ENCODE data around the gene ZNF441.

ZNF441 gene

DNA sequence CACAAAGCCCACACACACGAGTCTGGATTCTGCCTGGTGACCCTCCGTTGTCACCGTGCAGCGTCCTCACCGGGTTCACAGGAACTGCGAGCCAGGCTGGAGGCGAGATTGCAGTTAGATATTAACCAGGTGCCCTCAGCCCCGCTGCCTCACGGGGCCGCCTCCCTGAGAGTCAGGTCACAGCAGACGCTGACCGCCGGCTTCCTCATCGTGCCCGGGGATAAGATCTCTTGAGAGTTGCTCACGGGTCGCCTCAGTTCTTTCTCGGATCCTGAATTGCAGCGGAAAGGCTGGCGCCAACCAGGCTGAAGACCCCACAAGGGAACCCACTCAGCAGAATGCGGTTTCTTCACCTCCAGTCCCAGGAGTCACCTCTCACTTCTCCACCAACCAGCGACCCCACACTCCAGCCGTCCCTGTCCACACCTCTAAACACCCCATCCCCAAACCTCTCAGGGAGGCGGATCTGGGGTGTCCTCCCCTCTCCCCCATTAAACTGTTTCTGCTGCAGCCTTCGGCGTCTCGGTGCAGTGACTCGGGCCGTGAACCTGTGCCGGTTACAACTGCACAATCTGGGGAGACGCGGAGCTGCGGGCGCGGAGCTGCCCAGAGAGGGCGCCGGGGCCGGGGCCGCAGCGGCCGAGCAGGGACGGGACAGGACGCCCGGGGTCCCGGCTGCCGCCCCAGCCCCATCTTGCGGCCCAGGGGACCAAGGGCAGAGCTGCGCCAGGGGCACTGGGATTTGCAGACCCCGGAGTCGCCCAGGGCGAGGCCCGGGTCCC is 28.6 kb upstream of the ZNF441 start:
- peak overlapping the region; percentile 94 for H3K4me3 ChIP-seq (ENCODE audit: low read length, poor library complexity, severe bottlenecking)
- TF ChIP-seq, protein P1, sequence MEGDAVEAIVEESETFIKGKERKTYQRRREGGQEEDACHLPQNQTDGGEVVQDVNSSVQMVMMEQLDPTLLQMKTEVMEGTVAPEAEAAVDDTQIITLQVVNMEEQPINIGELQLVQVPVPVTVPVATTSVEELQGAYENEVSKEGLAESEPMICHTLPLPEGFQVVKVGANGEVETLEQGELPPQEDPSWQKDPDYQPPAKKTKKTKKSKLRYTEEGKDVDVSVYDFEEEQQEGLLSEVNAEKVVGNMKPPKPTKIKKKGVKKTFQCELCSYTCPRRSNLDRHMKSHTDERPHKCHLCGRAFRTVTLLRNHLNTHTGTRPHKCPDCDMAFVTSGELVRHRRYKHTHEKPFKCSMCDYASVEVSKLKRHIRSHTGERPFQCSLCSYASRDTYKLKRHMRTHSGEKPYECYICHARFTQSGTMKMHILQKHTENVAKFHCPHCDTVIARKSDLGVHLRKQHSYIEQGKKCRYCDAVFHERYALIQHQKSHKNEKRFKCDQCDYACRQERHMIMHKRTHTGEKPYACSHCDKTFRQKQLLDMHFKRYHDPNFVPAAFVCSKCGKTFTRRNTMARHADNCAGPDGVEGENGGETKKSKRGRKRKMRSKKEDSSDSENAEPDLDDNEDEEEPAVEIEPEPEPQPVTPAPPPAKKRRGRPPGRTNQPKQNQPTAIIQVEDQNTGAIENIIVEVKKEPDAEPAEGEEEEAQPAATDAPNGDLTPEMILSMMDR (conservative IDR thresholded peaks at IDR 0.05; ENCODE audit: low read length): no peak
- no peak for TF ChIP-seq EZH2phosphoT487 (IDR thresholded peaks at IDR 0.05; ENCODE audit: borderline replicate concordance)
- H3K36me3 ChIP-seq (ENCODE audit: insufficient read depth, low read length): no peaks in the 10 kb centered on the region
- no peaks in the 10 kb centered on the region for H3K27me3 ChIP-seq (ENCODE audit: insufficient read depth, low read length, poor library complexity, severe bottlenecking)
- H3F3A ChIP-seq (ENCODE audit: low read depth): no peaks in the 10 kb centered on the region; the same call in 1 of the 2 replicates
- peak overlapping the region; percentile 99 for H3K4me2 ChIP-seq (ENCODE audit: low read depth, low read length, poor library complexity, severe bottlenecking)
- no peaks in the 10 kb centered on the region for H3K9me3 ChIP-seq (ENCODE audit: insufficient read depth, low read depth, low read length)
- H3K4me1 ChIP-seq (ENCODE audit: insufficient read depth, low read length, poor library complexity, severe bottlenecking): peaks cover 27% of the 10 kb centered on the region
- peak overlapping the region; percentile 73 for H2AFZ ChIP-seq (ENCODE audit: low read length)
- peaks cover 34% of the 10 kb centered on the region for H3K79me2 ChIP-seq (ENCODE audit: insufficient read depth, low read length)
- H4K20me1 ChIP-seq (ENCODE audit: insufficient read depth, low read length, poor library complexity, severe bottlenecking): peaks cover 11% of the 10 kb centered on the region
- no peaks in the 10 kb centered on the region for H3K9me2 ChIP-seq (replicated peaks; ENCODE audit: low read depth, low read length)
- H3K9ac ChIP-seq (ENCODE audit: low read depth, low read length, poor library complexity, severe bottlenecking): peak overlapping the region; percentile 77

DNA sequence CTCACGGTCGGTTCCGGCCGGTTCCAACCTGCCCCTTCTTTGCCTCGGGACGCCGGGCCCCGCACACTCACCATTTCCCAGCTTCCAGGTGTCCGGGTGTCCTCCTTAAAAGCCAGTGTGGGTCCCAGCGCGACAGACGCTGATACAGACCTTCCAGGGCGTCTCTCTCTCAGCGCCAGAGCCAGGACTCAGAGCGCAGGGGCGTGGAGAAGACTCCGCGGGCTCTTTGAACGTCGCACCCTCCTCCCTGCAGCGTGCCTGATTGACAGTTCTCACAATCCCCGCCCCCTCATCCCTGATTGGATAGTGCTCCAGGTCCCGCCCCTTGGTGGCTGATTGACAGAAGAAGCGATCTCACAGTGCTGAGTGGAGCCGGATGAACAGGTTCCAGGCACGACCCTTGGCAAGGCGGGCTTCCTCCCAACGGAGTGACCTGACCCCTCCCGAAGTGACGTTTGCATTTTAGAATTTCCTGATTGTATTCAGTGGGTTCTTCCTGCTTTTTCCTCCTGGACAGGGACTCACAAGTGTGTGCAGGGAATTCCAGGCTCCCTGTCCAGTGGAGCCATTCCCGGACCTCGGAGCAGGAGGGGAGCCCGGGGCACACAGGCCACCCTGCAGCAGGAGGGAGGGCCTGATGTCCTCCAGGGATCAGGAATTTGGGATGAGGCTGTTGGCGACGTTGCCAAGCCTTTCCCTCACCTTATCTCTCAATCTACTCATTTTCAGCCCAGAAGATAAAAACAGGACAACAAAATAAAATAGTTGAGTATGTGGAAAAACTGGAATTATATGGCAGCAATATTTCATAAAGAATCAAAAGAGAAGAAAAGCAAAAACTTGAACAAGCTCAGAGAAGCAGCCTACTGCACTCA is 27.8 kb upstream of the ZNF441 start, which contains the start of gene ZNF823:
TSS of gene ZNF823 (minus strand) at position 201 of the 875 bp plus-strand sequence. CDS start at position 74, 127 bp downstream.
- Histone ChIP-seq H3K4me2 (ENCODE audit: low read depth, low read length, poor library complexity, severe bottlenecking) (peak within 1 kb of the TSS; percentile 99), H4K20me1 (ENCODE audit: insufficient read depth, low read length, poor library complexity, severe bottlenecking) (peaks cover 11% of the 10 kb centered on the region)

DNA sequence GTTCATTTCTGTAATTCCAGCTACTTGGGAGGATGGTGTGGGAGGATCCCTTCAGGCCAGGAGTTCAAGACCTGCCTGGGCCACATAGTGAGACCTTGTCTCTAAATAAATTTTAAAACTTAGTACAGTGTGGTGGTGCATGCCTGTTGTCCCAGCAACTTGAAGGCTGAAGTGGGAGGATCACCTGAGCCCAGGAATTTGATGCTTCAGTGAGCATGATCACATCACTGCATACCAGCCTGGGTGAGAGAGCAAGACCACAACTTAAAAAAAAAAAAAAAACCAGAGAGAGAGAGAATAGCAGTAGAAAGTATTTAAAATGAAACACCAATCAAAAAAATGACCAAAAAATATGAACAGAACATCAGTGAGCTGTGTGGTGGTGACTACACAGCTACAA is 20.9 kb upstream of the ZNF441 start:
- no peaks in the 10 kb centered on the region for H3K4me1 ChIP-seq (ENCODE audit: insufficient read depth, low read length, poor library complexity, severe bottlenecking)
- no peaks in the 10 kb centered on the region for H3K9me2 ChIP-seq (replicated peaks; ENCODE audit: low read depth, low read length)
- no peak overlapping the region for H3K4me2 ChIP-seq (ENCODE audit: low read depth, low read length, poor library complexity, severe bottlenecking)
- no peaks in the 10 kb centered on the region for H3F3A ChIP-seq (ENCODE audit: low read depth)
- H3K27me3 ChIP-seq (ENCODE audit: insufficient read depth, low read length, poor library complexity, severe bottlenecking): no peaks in the 10 kb centered on the region
- H3K9ac ChIP-seq (ENCODE audit: low read depth, low read length, poor library complexity, severe bottlenecking): no peak overlapping the region
- no peaks in the 10 kb centered on the region for H3K36me3 ChIP-seq (ENCODE audit: insufficient read depth, low read length)
- no peak overlapping the region for H2AFZ ChIP-seq (ENCODE audit: low read length)
- TF ChIP-seq, protein P1 (conservative IDR thresholded peaks at IDR 0.05; ENCODE audit: low read length): no peak
- TF ChIP-seq EZH2phosphoT487 (IDR thresholded peaks at IDR 0.05; ENCODE audit: borderline replicate concordance): no peak
- no peaks in the 10 kb centered on the region for H3K79me2 ChIP-seq (ENCODE audit: insufficient read depth, low read length)
- peaks cover 10% of the 10 kb centered on the region; the same call in 1 of the 2 replicates for H3K9me3 ChIP-seq (ENCODE audit: insufficient read depth, low read depth, low read length)
- H4K20me1 ChIP-seq (ENCODE audit: insufficient read depth, low read length, poor library complexity, severe bottlenecking): no peaks in the 10 kb centered on the region
- H3K4me3 ChIP-seq (ENCODE audit: low read length, poor library complexity, severe bottlenecking): no peak overlapping the region

More for the DNA sequence above, 27.8 kb upstream of the ZNF441 start, which contains the start of gene ZNF823:
- Histone ChIP-seq H3K9me3 (ENCODE audit: insufficient read depth, low read depth, low read length) (no peaks in the 10 kb centered on the region), H3K36me3 (ENCODE audit: insufficient read depth, low read length) (no peaks in the 10 kb centered on the region), H3K4me3 (ENCODE audit: low read length, poor library complexity, severe bottlenecking) (peak within 1 kb of the TSS; percentile 94), H3F3A (ENCODE audit: low read depth) (no peaks in the 10 kb centered on the region; the same call in 1 of the 2 replicates), H2AFZ (ENCODE audit: low read length) (peak within 1 kb of the TSS; percentile 80), H3K27me3 (ENCODE audit: insufficient read depth, low read length, poor library complexity, severe bottlenecking) (no peaks in the 10 kb centered on the region), H3K9ac (ENCODE audit: low read depth, low read length, poor library complexity, severe bottlenecking) (peak within 1 kb of the TSS; percentile 77), H3K4me1 (ENCODE audit: insufficient read depth, low read length, poor library complexity, severe bottlenecking) (peaks cover 27% of the 10 kb centered on the region), H3K9me2 (replicated peaks; ENCODE audit: low read depth, low read length) (no peaks in the 10 kb centered on the region), H3K79me2 (ENCODE audit: insufficient read depth, low read length) (peaks cover 31% of the 10 kb centered on the region)
- TF ChIP-seq, protein P1 (conservative IDR thresholded peaks at IDR 0.05; ENCODE audit: low read length): no peak
- no peak for TF ChIP-seq EZH2phosphoT487 (IDR thresholded peaks at IDR 0.05; ENCODE audit: borderline replicate concordance)

Measured in Loucy (cell line).